Hepatocyte (in vitro differentiated cells): Measurements from ENCODE around the gene ELMO3. TPM values are rescaled to one million over a fixed set of nuclear protein-coding genes. Genes with fewer than 3 reads are reported as not detected.

Experiments
- DNase-seq: peaks from one replicate; pipeline ENCODE4 v3.0.0-alpha.2; 2016; ENCODE audit warnings: low spot score
- H2AFZ ChIP-seq: fragments of 200-600 bp; sonication (generic); 2 replicates; pipeline ENCODE4 v1.6.0; 2016; ENCODE audit warnings: antibody characterized with exemption, mild to moderate bottlenecking
- H3K27ac ChIP-seq: fragments of 200-600 bp; sonication (generic); 2 replicates; pipeline ENCODE4 v1.5.1; 2016; ENCODE audit warnings: mild to moderate bottlenecking
- H3K27me3 ChIP-seq: fragments of 200-600 bp; sonication (generic); 2 replicates; pipeline ENCODE4 v1.6.1; 2016
- H3K36me3 ChIP-seq: fragments of 200-600 bp; sonication (generic); replicated peaks from 2 replicates; pipeline ENCODE4 v1.5.1; 2016; ENCODE audit warnings: low read depth; ENCODE audit not compliant: insufficient read depth
- H3K4me1 ChIP-seq: fragments of 200-600 bp; sonication (generic); 2 replicates; pipeline ENCODE4 v1.5.1; 2016; ENCODE audit warnings: mild to moderate bottlenecking, moderate library complexity; ENCODE audit not compliant: insufficient read depth
- H3K4me2 ChIP-seq: fragments of 200-600 bp; sonication (generic); 2 replicates; pipeline ENCODE4 v1.6.0; 2016
- H3K4me3 ChIP-seq: fragments of 200-600 bp; sonication (generic); 2 replicates; pipeline ENCODE4 v1.5.1; 2016; ENCODE audit warnings: mild to moderate bottlenecking
- H3K79me2 ChIP-seq: fragments of 200-600 bp; sonication (generic); 2 replicates; pipeline ENCODE4 v1.6.0; 2017; ENCODE audit warnings: mild to moderate bottlenecking
- H3K9me2 ChIP-seq: fragments of 200-600 bp; sonication (generic); replicated peaks from 2 replicates; pipeline ENCODE4 v1.6.0; 2017; ENCODE audit warnings: mild to moderate bottlenecking; ENCODE audit not compliant: insufficient read depth
- H3K9me3 ChIP-seq: fragments of 200-600 bp; sonication (generic); 2 replicates; pipeline ENCODE4 v1.5.1; 2016; ENCODE audit warnings: low read depth, mild to moderate bottlenecking
- H4K20me1 ChIP-seq: fragments of 200-600 bp; sonication (generic); 2 replicates; pipeline ENCODE4 v1.6.0; 2016; ENCODE audit warnings: mild to moderate bottlenecking; ENCODE audit not compliant: insufficient read depth, poor library complexity, severe bottlenecking
- CTCF ChIP-seq: fragments of 200-600 bp; sonication (generic); IDR thresholded peaks from 2 replicates; pipeline ENCODE4 v1.5.1; 2016; ENCODE audit warnings: antibody characterized with exemption, mild to moderate bottlenecking; ENCODE audit not compliant: poor library complexity
- EZH2 ChIP-seq: fragments of 200-600 bp; sonication (generic); IDR thresholded peaks from 2 replicates; pipeline ENCODE4 v1.6.1; 2016; ENCODE audit warnings: antibody characterized with exemption, mild to moderate bottlenecking, borderline replicate concordance
- EZH2phosphoT487 ChIP-seq: fragments of 200-600 bp; sonication (generic); IDR thresholded peaks from one replicate; pipeline ENCODE4 v1.6.1; 2018; ENCODE audit warnings: antibody characterized with exemption, mild to moderate bottlenecking, low read depth, moderate library complexity; ENCODE audit not compliant: unreplicated experiment, severe bottlenecking
- WGBS: methylation state at CpG from one replicate; pipeline ENCODE4 v1.1.6; 2016; ENCODE audit warnings: low lambda C conversion rate; ENCODE audit errors: missing lambda C conversion rate; 5-methylcytosine and 5-hydroxymethylcytosine counted together
- polyA plus RNA-seq: library from polyadenylated mRNA; unstranded; fragments of >200 nt; fragmentation: Nextera tagmentation; extraction: Ambion mirVana; gene quantifications from 2 replicates; pipeline ENCODE4 v1.2.1, GENCODE V29; 2016
- total RNA-seq: library from RNA; depleted of rRNA; stranded (reverse); fragments of >200 nt; gene quantifications from 2 replicates; pipeline ENCODE4 v1.2.3, GENCODE V29; 2014

ELMO3 gene
- total and polyA plus RNA-seq, 2 experiments from 2014 or later = 14.5 to 18.5 TPM

GRCh38 chr16:67157892-67158635 is 40.9 kb upstream of the ELMO3 start:
- no peak overlapping the region for H3K4me2 ChIP-seq
- H4K20me1 ChIP-seq = peaks cover 4% of the 10 kb centered on the region
- 76% methylated on average over 7 of the region's 7 CpGs for WGBS
- H3K4me3 ChIP-seq = no peak overlapping the region
- peaks cover 46% of the 10 kb centered on the region for H3K27me3 ChIP-seq
- no peaks in the 10 kb centered on the region for H3K79me2 ChIP-seq
- no peak overlapping the region for H2AFZ ChIP-seq
- H3K27ac ChIP-seq = no peak overlapping the region
- no peaks in the 10 kb centered on the region for H3K9me2 ChIP-seq
- DNase-seq = no peak
- TF ChIP-seq EZH2phosphoT487 (no peak), EZH2 (no peak), CTCF (no peak)
- no peaks in the 10 kb centered on the region for H3K36me3 ChIP-seq
- H3K9me3 ChIP-seq = no peaks in the 10 kb centered on the region
- peaks cover 21% of the 10 kb centered on the region for H3K4me1 ChIP-seq

- WGBS = 7% methylated on average over 33 of the region's 34 CpGs
- no peak for TF ChIP-seq CTCF
- TF ChIP-seq EZH2 = no peak
- TF ChIP-seq EZH2phosphoT487 = no peak
- peaks cover 53% of the 10 kb centered on the region for H3K27me3 ChIP-seq
- H3K9me3 ChIP-seq = no peaks in the 10 kb centered on the region
- DNase-seq = peak; percentile 56
- no peaks in the 10 kb centered on the region for H3K9me2 ChIP-seq
- peak overlapping the region; percentile 95 for H3K4me3 ChIP-seq
- peaks cover 4% of the 10 kb centered on the region for H4K20me1 ChIP-seq
- no peaks in the 10 kb centered on the region for H3K36me3 ChIP-seq
- H2AFZ ChIP-seq = peak overlapping the region; percentile 94
- H3K4me2 ChIP-seq = peak overlapping the region; percentile 97
- H3K4me1 ChIP-seq = peaks cover 30% of the 10 kb centered on the region
- no peaks in the 10 kb centered on the region for H3K79me2 ChIP-seq
- no peak overlapping the region for H3K27ac ChIP-seq
These were observed 40.0 kb upstream of the ELMO3 start for GRCh38 chr16:67158637-67159600.

- H3K9me2 ChIP-seq = no peaks in the 10 kb centered on the region
- H3K9me3 ChIP-seq = no peaks in the 10 kb centered on the region
- TF ChIP-seq EZH2 = peak; percentile 22
- no peak for TF ChIP-seq EZH2phosphoT487
- H3K27ac ChIP-seq = no peak overlapping the region
- H4K20me1 ChIP-seq = peaks cover 4% of the 10 kb centered on the region
- H3K4me1 ChIP-seq = peaks cover 40% of the 10 kb centered on the region
- whole genome bisulfite sequencing = 35% methylated on average over 25 of the region's 25 CpGs
- no peaks in the 10 kb centered on the region for H3K79me2 ChIP-seq
- H3K4me3 ChIP-seq = no peak overlapping the region
- H3K4me2 ChIP-seq = peak overlapping the region; percentile 97
- no peaks in the 10 kb centered on the region for H3K36me3 ChIP-seq
- no peak overlapping the region for H2AFZ ChIP-seq
- no peak for DNase-seq
- peaks cover 61% of the 10 kb centered on the region for H3K27me3 ChIP-seq
These were observed 37.3 kb upstream of the ELMO3 start for GRCh38 chr16:67161595-67162058.
